ENCODE data around the gene TIMP2.

- no peak for TF ChIP-seq POLR2AphosphoS5 (IDR thresholded peaks at IDR 0.05; ENCODE audit: low read depth, low read length)
- TF ChIP-seq CTCF (IDR thresholded peaks at IDR 0.05 in 2 of 3, conservative IDR thresholded peaks at IDR 0.05 in 1 of 3; ENCODE audit: borderline replicate concordance in 1 of 3, insufficient read depth in 1 of 3, low read depth in 2 of 3, low read length in 2 of 3): no peak
- TF ChIP-seq EGR1 (IDR thresholded peaks at IDR 0.05; ENCODE audit: low read depth): no peak
Observed at GRCh38 chr17:78803186-78803845, 121.9 kb downstream of the TIMP2 start.

All from HCT116 (cell line).